HEK293 (cell line): ENCODE results near the gene TMEM125.

Experiments used
- CTCF ChIA-PET: fragments of 350-600 bp; formaldehyde crosslinking; extraction: SDS; loops from one replicate; lab custom pipeline; 2021; ENCODE audit warnings: antibody characterized with exemption; lab: Yijun Ruan, JAX
- POLR2A ChIA-PET: fragments of 300-600 bp; formaldehyde crosslinking; extraction: SDS; loops from one replicate; lab custom pipeline; 2020; ENCODE audit warnings: antibody characterized with exemption, inconsistent platforms; lab: Yijun Ruan, JAX
- H3K27ac ChIP-seq: fragments of 200-500 bp; sonication (Bioruptor generic); 2 replicates; pipeline ENCODE4 v1.5.1; 2014; ENCODE audit warnings: low read depth, low read length, control low read depth, inconsistent platforms; ENCODE audit errors: extremely low read depth
- H3K36me3 ChIP-seq, 2 experiments: fragments of 200-500 bp in 1 of 2; sonication (Bioruptor generic) in 1 of 2; 1 replicate in 1 of 2; 2 replicates in 1 of 2; pipeline ENCODE4 v1.5.1; 2014 to 2017; ENCODE audit warnings: inconsistent platforms in 2 of 2, low read length in 2 of 2; ENCODE audit not compliant: control insufficient read depth in 2 of 2, insufficient read depth in 1 of 2
- H3K4me1 ChIP-seq: fragments of 200-500 bp; sonication (Bioruptor generic); 2 replicates; pipeline ENCODE4 v1.5.1; 2014; ENCODE audit warnings: mild to moderate bottlenecking, low read length, inconsistent platforms; ENCODE audit not compliant: control insufficient read depth, insufficient read depth
- H3K4me3 ChIP-seq: 2 replicates; pipeline ENCODE4 v1.5.1; 2011; ENCODE audit warnings: low read depth, mild to moderate bottlenecking, control low read depth, low read length, moderate library complexity
- H3K9me3 ChIP-seq: fragments of 200-500 bp; sonication (Bioruptor generic); 2 replicates; pipeline ENCODE4 v1.5.1; 2014; ENCODE audit warnings: low read depth, low read length, inconsistent platforms; ENCODE audit not compliant: control insufficient read depth, insufficient read depth
- GLIS1 ChIP-seq: fragments of 450-650 bp; formaldehyde crosslinking; IDR thresholded peaks from 2 replicates; pipeline ENCODE4 v1.5.1; 2016; ENCODE audit warnings: missing biosample characterization, missing genetic modification characterization
- REST ChIP-seq: fragments of 450-650 bp; formaldehyde crosslinking; IDR thresholded peaks from 2 replicates; pipeline ENCODE4 v1.5.1; 2016; ENCODE audit warnings: missing biosample characterization, missing genetic modification characterization
- TRIM28 ChIP-seq: IDR thresholded peaks from 2 replicates; pipeline ENCODE4 v1.6.1; 2011; ENCODE audit warnings: low read length, control low read depth, borderline replicate concordance
- WT1 ChIP-seq: fragments of 450-650 bp; formaldehyde crosslinking; IDR thresholded peaks from 2 replicates; pipeline ENCODE4 v1.5.1; 2016; ENCODE audit warnings: missing biosample characterization, missing genetic modification characterization
- ZBTB48 ChIP-seq: fragments of 450-650 bp; formaldehyde crosslinking; IDR thresholded peaks from 2 replicates; pipeline ENCODE4 v1.5.1; 2016; ENCODE audit warnings: missing biosample characterization, missing genetic modification characterization
- ZBTB6 ChIP-seq: fragments of 450-650 bp; formaldehyde crosslinking; IDR thresholded peaks from 2 replicates; pipeline ENCODE4 v1.5.1; 2017; ENCODE audit warnings: missing biosample characterization, missing genetic modification characterization
- ZBTB7A ChIP-seq: fragments of 450-650 bp; formaldehyde crosslinking; IDR thresholded peaks from 2 replicates; pipeline ENCODE4 v1.5.1; 2016; ENCODE audit warnings: low read depth, missing biosample characterization, missing genetic modification characterization
- ZNF148 ChIP-seq: fragments of 450-650 bp; formaldehyde crosslinking; IDR thresholded peaks from 2 replicates; pipeline ENCODE4 v1.5.0; 2017; ENCODE audit warnings: missing biosample characterization, missing genetic modification characterization, borderline replicate concordance
- ZNF366 ChIP-seq: fragments of 450-650 bp; formaldehyde crosslinking; conservative IDR thresholded peaks from 2 replicates; pipeline ENCODE4 v1.5.1; 2016; ENCODE audit warnings: missing biosample characterization, missing genetic modification characterization
- ZNF391 ChIP-seq: fragments of 450-650 bp; formaldehyde crosslinking; IDR thresholded peaks from 2 replicates; pipeline ENCODE4 v1.5.1; 2016; ENCODE audit warnings: low read depth, missing biosample characterization, missing genetic modification characterization, borderline replicate concordance
- ZNF510 ChIP-seq: fragments of 450-650 bp; formaldehyde crosslinking; IDR thresholded peaks from 2 replicates; pipeline ENCODE4 v1.5.1; 2018; ENCODE audit warnings: mild to moderate bottlenecking, missing genetic modification characterization, missing biosample characterization; ENCODE audit not compliant: insufficient replicate concordance
- ZNF580 ChIP-seq: fragments of 450-650 bp; formaldehyde crosslinking; IDR thresholded peaks from 2 replicates; pipeline ENCODE4 v1.5.1; 2016; ENCODE audit warnings: missing biosample characterization, missing genetic modification characterization
- ZNF596 ChIP-seq: fragments of 450-650 bp; IDR thresholded peaks from 2 replicates; pipeline ENCODE4 v1.5.0; 2018; ENCODE audit warnings: missing biosample characterization, mild to moderate bottlenecking, missing genetic modification characterization, moderate library complexity
- ZNF610 ChIP-seq: fragments of 450-650 bp; formaldehyde crosslinking; IDR thresholded peaks from 2 replicates; pipeline ENCODE4 v1.5.1; 2016; ENCODE audit warnings: missing biosample characterization, missing genetic modification characterization, borderline replicate concordance
- ZNF654 ChIP-seq: fragments of 450-650 bp; formaldehyde crosslinking; IDR thresholded peaks from 2 replicates; pipeline ENCODE4 v1.5.1; 2016; ENCODE audit warnings: low read depth, missing biosample characterization, missing genetic modification characterization
- ZNF660 ChIP-seq: fragments of 450-650 bp; IDR thresholded peaks from 2 replicates; pipeline ENCODE4 v1.5.1; 2018; ENCODE audit warnings: missing biosample characterization, mild to moderate bottlenecking, missing genetic modification characterization
- ZSCAN18 ChIP-seq: fragments of 450-650 bp; formaldehyde crosslinking; IDR thresholded peaks from 2 replicates; pipeline ENCODE4 v1.5.1; 2016; ENCODE audit warnings: missing biosample characterization, missing genetic modification characterization
- TF ChIP-seq, protein P1 (sequence below): fragments of 450-650 bp; formaldehyde crosslinking; IDR thresholded peaks from 2 replicates; pipeline ENCODE4 v1.5.1; 2016; ENCODE audit warnings: missing biosample characterization, missing genetic modification characterization
- TF ChIP-seq, protein P2 (sequence below): fragments of 450-650 bp; formaldehyde crosslinking; IDR thresholded peaks from 2 replicates; pipeline ENCODE4 v1.5.1; 2016; ENCODE audit warnings: missing biosample characterization, missing genetic modification characterization

TMEM125 gene

DNA sequence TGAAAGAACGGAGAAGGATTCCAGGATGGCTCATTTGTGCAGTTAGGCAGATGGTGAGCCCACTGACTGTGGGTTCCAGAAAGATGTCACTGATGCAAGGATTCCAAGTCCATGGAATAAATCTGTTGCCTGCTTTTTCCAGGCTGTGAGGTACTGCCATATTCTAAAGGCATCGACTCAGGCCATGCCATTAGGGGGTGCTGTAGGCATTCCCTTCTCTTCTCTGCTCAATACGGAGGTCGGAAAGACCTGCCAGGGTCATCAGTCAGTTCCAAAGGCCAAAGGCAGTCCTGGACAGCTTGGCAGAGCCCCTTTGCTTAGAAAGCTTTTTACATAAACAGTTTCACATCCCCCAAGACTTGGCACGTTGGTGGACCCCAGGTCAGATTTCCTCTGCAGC is 31.7 kb upstream of the TMEM125 start:
- Histone ChIP-seq H3K36me3 (no peaks in the 10 kb centered on the region), H3K4me3 (no peak overlapping the region)
- ChIA-PET CTCF (interaction anchor here (1.0 to 2.3 kb wide), 5 partner anchors 11 to 176 kb away, joined by 3 to 21 read pairs (median 3); no protein-coding TSS in a partner anchor), POLR2A (no interaction called here)
- TF ChIP-seq ZNF580 (tag by site-specific recombination) = no peak
- no peak for TF ChIP-seq GLIS1 (tag by site-specific recombination)
- no peak for TF ChIP-seq TRIM28
- TF ChIP-seq, protein P1, sequence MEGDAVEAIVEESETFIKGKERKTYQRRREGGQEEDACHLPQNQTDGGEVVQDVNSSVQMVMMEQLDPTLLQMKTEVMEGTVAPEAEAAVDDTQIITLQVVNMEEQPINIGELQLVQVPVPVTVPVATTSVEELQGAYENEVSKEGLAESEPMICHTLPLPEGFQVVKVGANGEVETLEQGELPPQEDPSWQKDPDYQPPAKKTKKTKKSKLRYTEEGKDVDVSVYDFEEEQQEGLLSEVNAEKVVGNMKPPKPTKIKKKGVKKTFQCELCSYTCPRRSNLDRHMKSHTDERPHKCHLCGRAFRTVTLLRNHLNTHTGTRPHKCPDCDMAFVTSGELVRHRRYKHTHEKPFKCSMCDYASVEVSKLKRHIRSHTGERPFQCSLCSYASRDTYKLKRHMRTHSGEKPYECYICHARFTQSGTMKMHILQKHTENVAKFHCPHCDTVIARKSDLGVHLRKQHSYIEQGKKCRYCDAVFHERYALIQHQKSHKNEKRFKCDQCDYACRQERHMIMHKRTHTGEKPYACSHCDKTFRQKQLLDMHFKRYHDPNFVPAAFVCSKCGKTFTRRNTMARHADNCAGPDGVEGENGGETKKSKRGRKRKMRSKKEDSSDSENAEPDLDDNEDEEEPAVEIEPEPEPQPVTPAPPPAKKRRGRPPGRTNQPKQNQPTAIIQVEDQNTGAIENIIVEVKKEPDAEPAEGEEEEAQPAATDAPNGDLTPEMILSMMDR (tag by site-specific recombination) = peak; percentile 46; the same call in 1 of the 2 replicates
- TF ChIP-seq, protein P2, sequence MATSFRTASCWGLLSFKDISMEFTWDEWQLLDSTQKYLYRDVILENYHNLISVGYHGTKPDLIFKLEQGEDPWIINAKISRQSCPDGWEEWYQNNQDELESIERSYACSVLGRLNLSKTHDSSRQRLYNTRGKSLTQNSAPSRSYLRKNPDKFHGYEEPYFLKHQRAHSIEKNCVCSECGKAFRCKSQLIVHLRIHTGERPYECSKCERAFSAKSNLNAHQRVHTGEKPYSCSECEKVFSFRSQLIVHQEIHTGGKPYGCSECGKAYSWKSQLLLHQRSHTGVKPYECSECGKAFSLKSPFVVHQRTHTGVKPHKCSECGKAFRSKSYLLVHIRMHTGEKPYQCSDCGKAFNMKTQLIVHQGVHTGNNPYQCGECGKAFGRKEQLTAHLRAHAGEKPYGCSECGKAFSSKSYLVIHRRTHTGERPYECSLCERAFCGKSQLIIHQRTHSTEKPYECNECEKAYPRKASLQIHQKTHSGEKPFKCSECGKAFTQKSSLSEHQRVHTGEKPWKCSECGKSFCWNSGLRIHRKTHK (tag by site-specific recombination) = no peak
- no peak for TF ChIP-seq ZNF391 (tag by site-specific recombination)
- peak; percentile 69 for TF ChIP-seq ZNF654
- no peak for TF ChIP-seq ZNF510 (tag by site-specific recombination)
- no peak for TF ChIP-seq ZNF596 (tag by site-specific recombination)
- peak; percentile 90 for TF ChIP-seq ZNF660 (tag by site-specific recombination)
- TF ChIP-seq ZBTB48 = no peak
- no peak for TF ChIP-seq ZNF366 (tag by site-specific recombination)
- TF ChIP-seq ZBTB7A (tag by site-specific recombination) = no peak
- no peak for TF ChIP-seq ZNF148
- no peak for TF ChIP-seq ZBTB6 (tag by site-specific recombination)
- TF ChIP-seq WT1 (tag by site-specific recombination) = no peak
- TF ChIP-seq ZNF610 (tag by site-specific recombination) = no peak
- TF ChIP-seq, all 188 proteins: peak for 3
- Histone ChIP-seq H3K4me1 (no peaks in the 10 kb centered on the region), H3K27ac (no peak overlapping the region), H3K9me3 (no peaks in the 10 kb centered on the region)

- no peak overlapping the region for H3K4me3 ChIP-seq
- no peaks in the 10 kb centered on the region for H3K4me1 ChIP-seq
- POLR2A ChIA-PET = interaction anchor here (0.5 to 0.6 kb wide), 2 partner anchors 53 to 119 kb away, joined by 3 to 5 read pairs; no protein-coding TSS in a partner anchor
- no peak overlapping the region for H3K27ac ChIP-seq
- CTCF ChIA-PET = interaction anchor here (0.7 to 2.3 kb wide), 4 partner anchors 151 to 411 kb away, joined by 3 to 21 read pairs (median 4); partner anchors contain the start of gene KDM4A
- no peaks in the 10 kb centered on the region for H3K36me3 ChIP-seq
- no peaks in the 10 kb centered on the region for H3K9me3 ChIP-seq
- TF ChIP-seq ZSCAN18 (no peak), REST (tag by site-specific recombination) (no peak)
These were observed 30.8 kb upstream of the TMEM125 start for GRCh38 chr1:43238991-43239469.
